ENCODE data around the gene HTR7. TPM values are rescaled to one million over a fixed set of nuclear protein-coding genes. Genes with fewer than 3 reads are reported as not detected.

HTR7 gene
- total and polyA plus RNA-seq, 9 of the 15 experiments (the other 6 are each of a cell fraction or from before 2014, with no cell fraction given) = 0.07 to 0.33 (median 0.18) TPM

GRCh38 chr10:90887555-90887954 is 29.7 kb upstream of the HTR7 start (continued):
- TF ChIP-seq REST (IDR thresholded peaks at IDR 0.05; ENCODE audit: borderline replicate concordance) = no peak
- no peak for TF ChIP-seq REST (CRISPR knock-in tag; IDR thresholded peaks at IDR 0.05; ENCODE audit: low read depth)
- TF ChIP-seq PRDM10 (IDR thresholded peaks at IDR 0.05; ENCODE audit: partially characterized antibody) = no peak
- no peak for TF ChIP-seq NUFIP1 (IDR thresholded peaks at IDR 0.05; ENCODE audit: partially characterized antibody)
- TF ChIP-seq KAT7 (CRISPR knock-in tag; IDR thresholded peaks at IDR 0.05; ENCODE audit: borderline replicate concordance) = no peak
- TF ChIP-seq USF1 (CRISPR knock-in tag; IDR thresholded peaks at IDR 0.05) = no peak
- TF ChIP-seq SRSF3 (IDR thresholded peaks at IDR 0.05; ENCODE audit: insufficient read depth, low read length) = no peak
- no peak for TF ChIP-seq XRCC4 (IDR thresholded peaks at IDR 0.05; ENCODE audit: extremely low read depth, insufficient read depth, insufficient read length)

Data from K562 (cell line).